Heart left ventricle (tissue), 16 donors: ENCODE data around the gene LEFTY2. TPM values are rescaled to one million over a fixed set of nuclear protein-coding genes. Genes with fewer than 3 reads are reported as not detected.

Experiments used
- ATAC-seq, 4 donors: fragments of 200-7000 bp; cut with Tn5 transposase; one replicate each; pipeline ENCODE4 v1.9.1; 2020 to 2022; ENCODE audit warnings: moderate library complexity in 4 of 4, mild to moderate bottlenecking in 3 of 4, moderate number of reproducible peaks in 1 of 4
- DNase-seq, 5 donors: peaks; one replicate each; pipeline ENCODE4 v3.0.0-alpha.2; 2020
- H3K27ac ChIP-seq, 12 donors: fragments of 200-600 bp; sonication (generic) in 4 of 12; one replicate each; pipeline versions ENCODE4 v1.5.0 to v1.8.0; 2016 to 2022; ENCODE audit warnings: mild to moderate bottlenecking in 2 of 12
- H3K27me3 ChIP-seq, 9 donors: fragments of 200-600 bp; sonication (generic) in 2 of 9; one replicate each; pipeline versions ENCODE4 v1.5.1 to v1.8.0; 2016 to 2022; ENCODE audit warnings: mild to moderate bottlenecking in 3 of 9
- H3K36me3 ChIP-seq, 9 donors: fragments of 200-600 bp; sonication (generic) in 2 of 9; one replicate each; pipeline versions ENCODE4 v1.5.0 to v1.8.0; 2018 to 2022; ENCODE audit warnings: mild to moderate bottlenecking in 2 of 9
- H3K4me1 ChIP-seq, 12 donors: fragments of 200-600 bp; sonication (generic) in 4 of 12; one replicate each; pipeline versions ENCODE4 v1.5.0 to v1.8.0; 2016 to 2022; ENCODE audit warnings: mild to moderate bottlenecking in 3 of 12
- H3K4me3 ChIP-seq, 12 donors: fragments of 200-600 bp; sonication (generic) in 4 of 12; one replicate each; pipeline versions ENCODE4 v1.5.0 to v1.8.0; 2017 to 2022; ENCODE audit warnings: mild to moderate bottlenecking in 9 of 12, moderate library complexity in 4 of 12
- H3K9me3 ChIP-seq, 12 donors: fragments of 200-600 bp; sonication (generic) in 4 of 12; one replicate each; pipeline versions ENCODE4 v1.5.0 to v1.8.0; 2016 to 2022; ENCODE audit warnings: mild to moderate bottlenecking in 1 of 12
- POLR2A ChIP-seq, 2 donors: fragments of 450-650 bp; IDR thresholded peaks; one replicate each; pipeline ENCODE4 v1.6.1; 2017; ENCODE audit warnings: antibody characterized with exemption in 2 of 2, mild to moderate bottlenecking in 2 of 2, moderate library complexity in 2 of 2
- WGBS, 4 donors: extraction: QIAGEN DNeasy Blood & Tissue Kit in 2 of 4; methylation state at CpG; one replicate each; pipeline versions ENCODE4 v1.1.5 to v1.1.7; 2013 to 2018; 5-methylcytosine and 5-hydroxymethylcytosine counted together
- intact Hi-C, 10 donors: fragments of 100-400 bp; cut with DNase I; formaldehyde crosslinking; loops; one replicate each; pipeline versions ENCODE4 v1.11.1 to v1.14.2; 2022
- polyA plus RNA-seq, 2 donors: library from polyadenylated mRNA; stranded (reverse); fragments of 200-250 nt; gene quantifications; one replicate each; pipeline ENCODE4 v1.2.3, GENCODE V29; 2013
- total RNA-seq, 9 donors: library from RNA; depleted of rRNA in 2 of 9; stranded (reverse); fragments of >200 nt in 2 of 9; fragmentation: NEBNext Ultra II Directional in 3 of 9; extraction: Animal tissue kit (Norgen Biotek cat#: 25700) in 3 of 9; gene quantifications; one replicate each; pipeline versions ENCODE4 v1.1.0 to v1.2.4, GENCODE V29; 2016 to 2023
- TF ChIP-seq, protein P1 (sequence below), 12 donors: fragments of 200-600 bp; sonication (generic) in 4 of 12; IDR thresholded peaks; one replicate each; pipeline versions ENCODE4 v1.5.0 to v1.8.0; 2018 to 2022; ENCODE audit warnings: antibody characterized with exemption in 12 of 12, mild to moderate bottlenecking in 5 of 12
- donor health status: ischemic (EF 13 %, LVEDD 7.1; RV severe dilation, severe dysfunction).
- donor health status: healthy with polysubstance abuse.
- donor health status: DM: no; HTN: yes; CAD: no.
- donor health status: DM: no; HTN: no; CAD: no.
- donor health status: ischemic (EF 25% LVEDD 6.9; RV normal size, moderate dysfunction).
- donor health status: ischemic (EF 25% LVEDD 5.7; RV mildly dilated, moderate dysfunction).
- donor health status: healthy.
- donor health status: DM: yes; HTN: yes; CAD: no.
- donor health status: ischemic (EF 35%, LVEDD 5.7; RV mildly dilated, moderate dysfunction).
- donor health status: nonischemic (EF 11% LVEDD 7.7; RV severe dilation, severe dysfunction).
- donor health status: DM: yes; HTN: yes; CAD: no.
- donor health status: PGD.
- donor health status: ischemic (EF 29% LVEDD 5.4; RV normal size, mild dysfunction).
- donor health status: nonischemic (EF 23%, LVEDD 6.1; RV moderate dilation, normal function).

Gene LEFTY2
- total and polyA plus RNA-seq, 11 donors: 0.11 to 1.8 (median 0.29) TPM; not detected in 1

DNA sequence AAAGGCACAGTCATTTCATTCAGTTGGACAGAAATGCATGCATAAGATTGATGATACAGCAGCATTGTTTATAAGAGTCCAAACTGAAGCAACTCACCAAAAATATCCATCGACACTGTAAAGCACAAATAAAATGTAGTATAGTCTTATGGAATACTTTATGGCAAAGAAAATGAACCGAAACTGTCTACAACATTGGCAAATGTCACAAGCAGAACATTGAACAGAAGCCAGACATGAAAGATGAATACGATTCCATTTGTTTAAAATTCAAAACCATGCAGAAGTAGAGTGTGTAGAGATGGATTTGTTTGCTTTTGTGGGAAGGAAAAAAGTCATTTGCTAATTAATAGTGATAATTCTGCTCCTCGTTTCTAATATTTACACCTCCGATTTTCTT lies 44.5 kb downstream of the LEFTY2 start:
- DNase-seq (no peak), ATAC-seq (no peak)
- H3K4me3 ChIP-seq: no peak overlapping the region
- H3K27me3 ChIP-seq: no peaks in the 10 kb centered on the region
- peaks cover 0 to 12% (median 0%) of the 10 kb centered on the region in 12 donors for H3K4me1 ChIP-seq
- no peak overlapping the region for H3K27ac ChIP-seq
- intact Hi-C loops: no loop called here
- 86 to 93% (median 91%) methylated on average over 5 of the region's 5 CpGs for whole genome bisulfite sequencing, 4 donors
- no peaks in the 10 kb centered on the region for H3K9me3 ChIP-seq
- TF ChIP-seq, protein P1, sequence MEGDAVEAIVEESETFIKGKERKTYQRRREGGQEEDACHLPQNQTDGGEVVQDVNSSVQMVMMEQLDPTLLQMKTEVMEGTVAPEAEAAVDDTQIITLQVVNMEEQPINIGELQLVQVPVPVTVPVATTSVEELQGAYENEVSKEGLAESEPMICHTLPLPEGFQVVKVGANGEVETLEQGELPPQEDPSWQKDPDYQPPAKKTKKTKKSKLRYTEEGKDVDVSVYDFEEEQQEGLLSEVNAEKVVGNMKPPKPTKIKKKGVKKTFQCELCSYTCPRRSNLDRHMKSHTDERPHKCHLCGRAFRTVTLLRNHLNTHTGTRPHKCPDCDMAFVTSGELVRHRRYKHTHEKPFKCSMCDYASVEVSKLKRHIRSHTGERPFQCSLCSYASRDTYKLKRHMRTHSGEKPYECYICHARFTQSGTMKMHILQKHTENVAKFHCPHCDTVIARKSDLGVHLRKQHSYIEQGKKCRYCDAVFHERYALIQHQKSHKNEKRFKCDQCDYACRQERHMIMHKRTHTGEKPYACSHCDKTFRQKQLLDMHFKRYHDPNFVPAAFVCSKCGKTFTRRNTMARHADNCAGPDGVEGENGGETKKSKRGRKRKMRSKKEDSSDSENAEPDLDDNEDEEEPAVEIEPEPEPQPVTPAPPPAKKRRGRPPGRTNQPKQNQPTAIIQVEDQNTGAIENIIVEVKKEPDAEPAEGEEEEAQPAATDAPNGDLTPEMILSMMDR (IDR thresholded peaks at IDR 0.05): no peak
- TF ChIP-seq POLR2A (IDR thresholded peaks at IDR 0.05): no peak
- no peaks in the 10 kb centered on the region for H3K36me3 ChIP-seq

GRCh38 chr1:225892307-225892706 lies 48.7 kb downstream of the LEFTY2 start:
- no peaks in the 10 kb centered on the region for H3K9me3 ChIP-seq
- no peak overlapping the region for H3K4me3 ChIP-seq
- DNase-seq: no peak
- no peak overlapping the region for H3K27ac ChIP-seq
- TF ChIP-seq POLR2A (IDR thresholded peaks at IDR 0.05): no peak
- TF ChIP-seq, protein P1 (IDR thresholded peaks at IDR 0.05): no peak
- peaks cover 0 to 15% (median 3%) of the 10 kb centered on the region in 12 donors for H3K4me1 ChIP-seq
- intact Hi-C loops: no loop called here
- peaks cover 0 to 4% (median 0%) of the 10 kb centered on the region in 9 donors for H3K27me3 ChIP-seq
- ATAC-seq: no peak
- WGBS, 4 donors: 82 to 89% (median 86%) methylated on average over 6 of the region's 6 CpGs
- no peaks in the 10 kb centered on the region for H3K36me3 ChIP-seq

DNA sequence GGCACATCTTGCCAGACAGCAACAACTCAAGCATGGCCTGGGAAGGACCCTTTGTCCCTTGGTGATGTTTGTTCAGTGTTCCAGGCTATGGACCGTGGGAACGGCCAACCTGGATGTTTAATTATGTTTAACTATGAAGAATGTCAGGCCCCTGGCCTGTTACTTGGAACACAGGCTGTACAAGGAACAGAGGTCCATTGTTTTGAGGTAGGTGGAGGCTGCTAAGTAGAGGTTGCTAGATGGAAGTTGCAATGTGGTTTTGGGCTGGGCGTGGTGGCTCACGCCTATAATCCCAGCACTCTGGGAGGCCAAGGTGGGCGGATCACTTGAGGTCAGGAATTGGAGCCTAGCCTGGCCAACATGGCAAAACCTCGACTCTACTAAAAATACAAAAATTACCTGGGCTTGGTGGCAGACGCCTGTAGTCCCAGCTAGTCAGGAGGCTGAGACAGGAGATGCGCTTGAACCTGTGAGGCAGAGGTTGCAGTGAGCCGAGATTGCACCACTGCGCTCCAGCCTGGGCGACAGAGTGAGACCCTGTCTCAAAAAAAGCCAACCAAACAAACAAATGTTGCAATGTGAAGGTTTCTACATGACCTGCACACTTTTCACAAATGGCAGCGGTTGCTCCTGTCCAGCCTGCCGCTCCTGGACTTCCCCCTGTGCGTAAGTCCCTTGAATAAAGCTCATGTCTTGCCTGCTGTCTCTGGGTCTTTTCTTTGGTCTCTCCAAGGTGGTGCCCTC lies 49.6 kb downstream of the LEFTY2 start:
- WGBS, 4 donors: 88 to 95% (median 91%) methylated on average over 14 of the region's 14 CpGs
- Histone ChIP-seq H3K36me3 (no peaks in the 10 kb centered on the region), H3K27ac (peak overlapping the region in 2 of 12 donors; percentile 45 to 57), H3K4me3 (no peak overlapping the region), H3K4me1 (peaks cover 0 to 15% (median 2%) of the 10 kb centered on the region in 12 donors), H3K27me3 (peaks cover 0 to 4% (median 0%) of the 10 kb centered on the region in 9 donors), H3K9me3 (no peaks in the 10 kb centered on the region)
- TF ChIP-seq, protein P1 (IDR thresholded peaks at IDR 0.05): no peak
- no peak for TF ChIP-seq POLR2A (IDR thresholded peaks at IDR 0.05)
- ATAC-seq (peak in 3 of 4 donors; percentile 34 to 59 (median 36)), DNase-seq (no peak)
- intact Hi-C loops: no loop called here

DNA sequence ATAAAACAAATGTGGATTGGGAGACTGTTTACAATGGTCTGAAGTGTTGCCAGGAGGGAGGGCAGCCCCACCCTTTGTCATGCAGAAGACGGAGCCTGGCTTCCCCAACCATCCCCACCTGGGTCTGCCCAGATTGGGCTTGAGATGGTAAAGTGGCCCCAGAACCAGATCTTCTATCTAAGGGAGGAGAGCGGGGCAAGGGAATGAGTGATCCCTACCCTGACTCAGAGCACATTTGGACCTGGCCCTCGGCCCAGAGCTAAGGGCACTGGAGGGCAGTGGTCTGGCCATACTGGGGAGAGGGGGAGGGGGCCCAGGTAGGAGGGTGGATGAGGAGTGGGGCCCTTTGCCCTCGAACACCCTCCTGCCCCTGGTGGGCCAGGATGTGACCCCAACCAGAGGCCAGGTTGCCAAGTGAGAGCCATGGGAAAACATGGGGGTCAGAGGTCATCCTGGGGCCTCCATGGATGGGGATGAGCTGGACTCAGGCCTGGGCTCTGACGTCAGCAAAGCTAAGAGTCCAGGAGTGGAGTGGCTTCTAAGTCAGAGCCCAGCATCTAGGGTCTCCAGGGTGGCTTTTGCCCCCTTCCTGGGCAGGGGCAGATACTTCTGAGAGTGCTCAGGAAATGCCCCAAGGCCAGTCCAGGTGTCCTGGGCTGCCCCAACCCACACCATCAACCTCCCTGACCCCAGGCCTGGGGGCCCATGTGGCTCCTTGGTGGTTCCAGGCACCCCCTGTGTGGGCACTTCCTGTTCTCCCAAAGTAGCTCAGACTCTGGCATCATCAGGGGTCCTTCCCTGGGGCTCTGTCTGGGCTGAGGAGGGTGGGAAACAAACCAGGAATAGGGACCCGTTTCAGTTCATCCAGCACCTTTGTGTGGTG lies 50.4 kb downstream of the LEFTY2 start:
- DNase-seq: no peak
- H3K4me3 ChIP-seq: no peak overlapping the region
- peak in 3 of 4 donors; percentile 11 to 50 (median 25) for ATAC-seq
- H3K4me1 ChIP-seq: peaks cover 0 to 15% (median 1%) of the 10 kb centered on the region in 12 donors
- intact Hi-C loops: no loop called here
- no peak for TF ChIP-seq POLR2A (IDR thresholded peaks at IDR 0.05)
- TF ChIP-seq, protein P1 (IDR thresholded peaks at IDR 0.05): no peak
- peak overlapping the region in 4 of 12 donors; percentile 31 to 57 (median 42) for H3K27ac ChIP-seq
- no peaks in the 10 kb centered on the region for H3K9me3 ChIP-seq
- H3K36me3 ChIP-seq: no peaks in the 10 kb centered on the region
- peaks cover 0 to 4% (median 0%) of the 10 kb centered on the region in 9 donors for H3K27me3 ChIP-seq
- WGBS, 4 donors: 60 to 71% (median 65%) methylated on average over 5 to 6 of the region's 6 CpGs
